ENCODE measurements around the gene HINT3.

GRCh38 chr6:125918230-125918629 is 38.3 kb upstream of the HINT3 start:
- no peak for TF ChIP-seq EZH2 (IDR thresholded peaks at IDR 0.05)
- TF ChIP-seq CTCF (IDR thresholded peaks at IDR 0.05 in 2 of 3, conservative IDR thresholded peaks at IDR 0.05 in 1 of 3; ENCODE audit: borderline replicate concordance in 1 of 3, insufficient read depth in 1 of 3, low read depth in 2 of 3, low read length in 2 of 3) = no peak
